A549 (cell line): ENCODE data around the gene POLE. TPM values are rescaled to one million over a fixed set of nuclear protein-coding genes. Genes with fewer than 3 reads are reported as not detected.

Experiments used
- ATAC-seq, 2 experiments: fragments of 200-7000 bp in 1 of 2; fragments of >200 bp in 1 of 2; cut with Nextera tagmentation in 1 of 2; cut with Tn5 transposase in 1 of 2; 3 replicates each; pipeline versions ENCODE4 v1.8.0 to v1.9.1; 2018 to 2020; ENCODE audit warnings: mild to moderate bottlenecking in 1 of 2, moderate library complexity in 1 of 2
- CTCF ChIA-PET: fragments of 300-600 bp; sonication (Branson Sonifier 250); formaldehyde crosslinking; extraction: SDS; loops from one replicate; lab custom pipeline; 2021; ENCODE audit warnings: antibody characterized with exemption, inconsistent platforms; lab: Yijun Ruan, JAX
- POLR2A ChIA-PET: fragments of 350-600 bp; formaldehyde crosslinking; extraction: SDS; loops from one replicate; lab custom pipeline; 2021; ENCODE audit warnings: antibody characterized with exemption, inconsistent platforms; lab: Yijun Ruan, JAX
- DNase-seq, 2 experiments: peaks; one replicate each; pipeline versions ENCODE4 v3.0.0 to v3.0.0-alpha.2; 2011 to 2016; ENCODE audit warnings: low read depth in 1 of 2, low spot score in 1 of 2
- FAIRE-seq: peaks from 2 replicates; lab custom pipeline; 2011; peaks lifted over from hg19 to GRCh38; lab: Jason Lieb, UNC
- H3K27ac ChIP-seq, 2 experiments: fragments of >200 bp; sonication (Bioruptor Twin); formaldehyde crosslinking; 3 replicates each; pipeline ENCODE4 v1.5.1; 2016 to 2017
- H3K4me1 ChIP-seq: fragments of >200 bp; sonication (Bioruptor Twin); formaldehyde crosslinking; 3 replicates; pipeline ENCODE4 v1.6.1; 2016
- H3K4me2 ChIP-seq: fragments of >200 bp; sonication (Bioruptor Twin); formaldehyde crosslinking; 3 replicates; pipeline ENCODE4 v1.6.1; 2016
- H3K4me3 ChIP-seq: fragments of >200 bp; sonication (Bioruptor Twin); formaldehyde crosslinking; 3 replicates; pipeline ENCODE4 v1.5.1; 2016
- H3K9me3 ChIP-seq: fragments of >200 bp; sonication (Bioruptor Twin); formaldehyde crosslinking; 3 replicates; pipeline ENCODE4 v1.6.1; 2016
- BHLHE40 ChIP-seq: IDR thresholded peaks from 2 replicates; pipeline ENCODE4 v1.6.1; 2012; ENCODE audit warnings: low read depth, low read length, inconsistent platforms
- CBX8 ChIP-seq: fragments of 200-600 bp; sonication (generic); IDR thresholded peaks from 2 replicates; pipeline ENCODE4 v1.6.1; 2016
- CHD2 ChIP-seq: fragments of 150-350 bp; IDR thresholded peaks from 2 replicates; pipeline ENCODE4 v1.6.1; 2014; ENCODE audit warnings: low read length; ENCODE audit not compliant: partially characterized antibody
- CHD4 ChIP-seq: fragments of 200-600 bp; sonication (generic); IDR thresholded peaks from 2 replicates; pipeline ENCODE4 v1.6.1; 2016; ENCODE audit warnings: antibody characterized with exemption, mild to moderate bottlenecking, borderline replicate concordance
- FOSB ChIP-seq: fragments of 250-450 bp; sonication (Bioruptor Pico); IDR thresholded peaks from 2 replicates; pipeline ENCODE4 v1.5.0; 2020; ENCODE audit warnings: mild to moderate bottlenecking, moderate library complexity
- GATA3 ChIP-seq: IDR thresholded peaks from 2 replicates; pipeline ENCODE4 v1.6.1; 2012; ENCODE audit warnings: borderline replicate concordance
- HEYL ChIP-seq: fragments of 250-450 bp; sonication (Bioruptor Pico); IDR thresholded peaks from 2 replicates; pipeline ENCODE4 v1.8.0; 2021; ENCODE audit warnings: mild to moderate bottlenecking, moderate library complexity
- HOXB13 ChIP-seq: fragments of 250-450 bp; sonication (Bioruptor Pico); IDR thresholded peaks from 2 replicates; pipeline ENCODE4 v1.5.0; 2020; ENCODE audit warnings: low read depth, mild to moderate bottlenecking, moderate library complexity
- JUNB ChIP-seq: fragments of >200 bp; sonication (Bioruptor Twin); formaldehyde crosslinking; IDR thresholded peaks from 2 replicates; pipeline ENCODE4 v1.6.1; 2016
- MAFK ChIP-seq: fragments of 450-650 bp; IDR thresholded peaks from 2 replicates; pipeline ENCODE4 v1.6.1; 2014; ENCODE audit not compliant: partially characterized antibody
- MYC ChIP-seq: IDR thresholded peaks from 2 replicates; pipeline ENCODE4 v1.6.1; 2012; ENCODE audit warnings: mild to moderate bottlenecking, inconsistent platforms, low read length, improper control_type of control experiment, borderline replicate concordance
- NFE2L2 ChIP-seq: fragments of 150-350 bp; conservative IDR thresholded peaks from 2 replicates; pipeline ENCODE4 v1.6.1; 2014; ENCODE audit warnings: low read length
- NPAS2 ChIP-seq: fragments of 250-450 bp; sonication (Bioruptor Pico); IDR thresholded peaks from 2 replicates; pipeline ENCODE4 v1.8.0; 2022; ENCODE audit warnings: mild to moderate bottlenecking, moderate library complexity, borderline replicate concordance
- NR3C1 ChIP-seq: fragments of >200 bp; sonication (Bioruptor Twin); formaldehyde crosslinking; IDR thresholded peaks from 3 replicates; pipeline ENCODE4 v1.6.1; 2017
- POLR2A ChIP-seq: IDR thresholded peaks from 2 replicates; pipeline ENCODE4 v1.6.1; 2012; ENCODE audit warnings: mild to moderate bottlenecking, low read length
- RAD21 ChIP-seq, 2 experiments: fragments of >200 bp in 1 of 2; sonication (Bioruptor Twin) in 1 of 2; formaldehyde crosslinking in 1 of 2; IDR thresholded peaks in 1 of 2; conservative IDR thresholded peaks in 1 of 2; 2 replicates in 1 of 2; 3 replicates in 1 of 2; pipeline ENCODE4 v1.6.1; 2012 to 2018; ENCODE audit warnings: inconsistent platforms in 1 of 2
- RARB ChIP-seq: fragments of 250-450 bp; sonication (Bioruptor Pico); IDR thresholded peaks from 2 replicates; pipeline ENCODE4 v1.8.0; 2021; ENCODE audit warnings: mild to moderate bottlenecking, moderate library complexity
- RCOR1 ChIP-seq: fragments of 150-350 bp; IDR thresholded peaks from 2 replicates; pipeline ENCODE4 v1.6.1; 2014; ENCODE audit warnings: antibody characterized with exemption, low read length, low read depth
- RFX5 ChIP-seq: fragments of 450-650 bp; IDR thresholded peaks from 2 replicates; pipeline ENCODE4 v1.7.1; 2014; ENCODE audit warnings: antibody characterized with exemption, mild to moderate bottlenecking, moderate library complexity
- ZC3H11A ChIP-seq: fragments of 450-650 bp; IDR thresholded peaks from 2 replicates; pipeline ENCODE4 v1.6.1; 2014; ENCODE audit warnings: antibody characterized with exemption, mild to moderate bottlenecking
- ZSCAN20 ChIP-seq: fragments of 250-450 bp; sonication (Bioruptor Pico); IDR thresholded peaks from 2 replicates; pipeline ENCODE4 v1.8.0; 2022; ENCODE audit warnings: mild to moderate bottlenecking, moderate library complexity
- WGBS: methylation state at CpG from one replicate; pipeline ENCODE4 v1.1.6; 2017; ENCODE audit errors: missing lambda C conversion rate; 5-methylcytosine and 5-hydroxymethylcytosine counted together
- polyA plus RNA-seq, 4 experiments: library from polyadenylated mRNA; depleted of rRNA in 3 of 4; stranded (reverse); fragments of >200 nt; fragmentation: RNase III in 1 of 4; extraction: RNeasy Plus Mini Kit Qiagen cat#74134 plus additional on column Dnase treatment in 1 of 4; gene quantifications; 2 replicates in 3 of 4; 3 replicates in 1 of 4; pipeline ENCODE4 v1.2.3, GENCODE V29; 2011 to 2017
- TF ChIP-seq, protein P1 (sequence below): IDR thresholded peaks from 2 replicates; pipeline ENCODE4 v1.6.1; 2012
- TF ChIP-seq, protein P2 (sequence below): fragments of >200 bp; sonication (Bioruptor Twin); formaldehyde crosslinking; IDR thresholded peaks from 2 replicates; pipeline ENCODE4 v1.6.1; 2016
- TF ChIP-seq, protein P3 (sequence below): IDR thresholded peaks from 2 replicates; pipeline ENCODE4 v1.6.1; 2012; ENCODE audit warnings: low read depth, borderline replicate concordance
- TF ChIP-seq, protein P4 (sequence below): fragments of 450-650 bp; IDR thresholded peaks from 2 replicates; pipeline ENCODE4 v1.6.1; 2014; ENCODE audit warnings: antibody characterized with exemption
- TF ChIP-seq, protein P5 (sequence below): fragments of 200-600 bp; sonication (generic); IDR thresholded peaks from 2 replicates; pipeline ENCODE4 v1.6.1; 2016; ENCODE audit warnings: antibody characterized with exemption, mild to moderate bottlenecking, moderate library complexity

Gene POLE
- polyA plus RNA-seq, 2 of the 4 experiments (the other 2 are of a cell fraction), result 28.9 to 67.2 TPM

DNA sequence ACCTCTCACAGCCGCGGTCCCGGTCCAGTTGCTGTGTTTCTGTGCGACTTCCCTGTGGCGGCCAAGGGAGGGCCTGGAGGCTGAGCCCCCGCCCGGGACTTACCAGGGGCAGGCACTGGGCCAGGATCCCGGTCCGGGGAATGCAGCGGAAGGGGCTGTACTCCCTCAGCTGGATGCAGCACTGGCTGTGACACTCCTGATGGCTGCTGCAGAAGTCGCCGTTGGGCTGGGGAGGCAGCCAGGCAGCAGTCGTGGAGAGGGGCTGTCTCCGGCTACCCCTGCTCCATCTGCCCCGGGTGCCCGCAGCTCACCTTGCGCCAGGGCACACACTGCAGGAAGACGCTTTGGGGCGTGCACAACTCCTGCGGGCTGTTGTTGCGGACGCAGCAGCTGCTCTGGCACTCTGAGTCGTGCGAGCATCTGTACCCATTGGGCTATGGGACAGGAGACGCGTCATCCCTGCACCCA is 83.0 kb downstream of the POLE start:
- H3K27ac ChIP-seq, result no peak overlapping the region
- 72% methylated on average over 25 of the region's 26 CpGs for WGBS
- TF ChIP-seq GATA3 (no peak), BHLHE40 (no peak), RCOR1 (no peak), RAD21 (conservative IDR thresholded peaks at IDR 0.05 in 1 of 2, IDR thresholded peaks at IDR 0.05 in 1 of 2) (no peak), RFX5 (no peak), NPAS2 (no peak), NR3C1 (no peak), RARB (CRISPR knock-in tag) (no peak), JUNB (no peak), MAFK (no peak), ZSCAN20 (CRISPR knock-in tag) (no peak), POLR2A (no peak), MYC (no peak), HEYL (CRISPR knock-in tag) (no peak), HOXB13 (CRISPR knock-in tag) (no peak), CBX8 (no peak)
- TF ChIP-seq, protein P1, sequence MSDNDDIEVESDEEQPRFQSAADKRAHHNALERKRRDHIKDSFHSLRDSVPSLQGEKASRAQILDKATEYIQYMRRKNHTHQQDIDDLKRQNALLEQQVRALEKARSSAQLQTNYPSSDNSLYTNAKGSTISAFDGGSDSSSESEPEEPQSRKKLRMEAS, result no peak
- TF ChIP-seq, protein P2, sequence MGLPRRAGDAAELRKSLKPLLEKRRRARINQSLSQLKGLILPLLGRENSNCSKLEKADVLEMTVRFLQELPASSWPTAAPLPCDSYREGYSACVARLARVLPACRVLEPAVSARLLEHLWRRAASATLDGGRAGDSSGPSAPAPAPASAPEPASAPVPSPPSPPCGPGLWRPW, result no peak
- TF ChIP-seq, protein P3, sequence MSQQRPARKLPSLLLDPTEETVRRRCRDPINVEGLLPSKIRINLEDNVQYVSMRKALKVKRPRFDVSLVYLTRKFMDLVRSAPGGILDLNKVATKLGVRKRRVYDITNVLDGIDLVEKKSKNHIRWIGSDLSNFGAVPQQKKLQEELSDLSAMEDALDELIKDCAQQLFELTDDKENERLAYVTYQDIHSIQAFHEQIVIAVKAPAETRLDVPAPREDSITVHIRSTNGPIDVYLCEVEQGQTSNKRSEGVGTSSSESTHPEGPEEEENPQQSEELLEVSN, result no peak
- ATAC-seq (no peak), DNase-seq (no peak), FAIRE-seq (no peak)
- H3K4me3 ChIP-seq, result no peak overlapping the region
- H3K4me1 ChIP-seq, result peaks cover 8% of the 10 kb centered on the region; the same call in 1 of the 3 replicates
- no peaks in the 10 kb centered on the region for H3K9me3 ChIP-seq
- no peak overlapping the region for H3K4me2 ChIP-seq
- ChIA-PET CTCF (interaction anchor here (1.1 to 6.3 kb wide), 4 partner anchors 9 to 35 kb away, joined by 3 to 46 read pairs (median 14); no protein-coding TSS in a partner anchor), POLR2A (no interaction called here)

DNA sequence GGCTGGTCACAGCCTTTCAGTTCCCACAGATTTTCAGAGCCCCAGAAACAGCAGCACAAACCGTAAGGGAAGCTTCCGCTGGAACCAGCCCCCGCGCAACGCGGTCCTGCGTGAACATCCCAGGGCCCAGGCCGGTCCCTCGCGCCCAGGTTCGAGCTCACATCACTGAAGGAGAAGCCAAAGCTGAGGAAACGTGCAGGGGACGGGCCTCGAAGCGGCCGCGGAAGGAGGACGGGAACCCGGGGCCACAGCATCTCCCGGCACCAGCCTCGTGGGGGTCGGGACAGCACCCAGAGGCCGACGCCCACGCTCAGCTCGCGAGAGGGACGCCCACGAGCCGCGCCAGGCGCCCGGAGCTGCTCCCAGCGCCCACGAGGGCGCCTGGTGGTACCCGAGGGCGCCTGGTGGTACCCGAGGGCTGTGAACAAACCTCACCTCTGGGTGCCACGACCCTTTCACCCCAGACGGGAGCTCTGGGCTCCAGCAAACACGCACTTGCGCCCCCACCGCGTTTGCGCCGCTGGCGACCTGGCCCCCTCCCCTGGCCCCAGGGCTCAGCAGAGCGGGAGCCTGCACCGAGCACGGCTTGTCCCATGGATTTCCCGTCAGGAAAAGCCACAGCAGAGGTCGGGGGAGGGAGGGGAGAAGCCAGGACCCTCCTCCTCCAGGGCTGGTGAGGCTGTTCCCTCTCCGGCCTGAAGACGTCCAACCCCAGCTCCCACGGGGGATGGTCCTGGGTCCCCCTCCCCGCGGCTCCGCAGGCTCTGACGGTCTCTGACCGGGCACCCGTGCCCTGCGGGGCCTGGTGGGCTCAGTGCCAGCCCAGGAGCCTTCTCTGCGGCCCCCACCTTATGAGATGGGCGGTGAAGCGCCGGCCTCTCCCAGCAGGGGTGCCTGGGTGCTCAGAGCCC is 83.6 kb downstream of the POLE start:
- ChIA-PET POLR2A (no interaction called here), CTCF (interaction anchor here (0.7 to 6.3 kb wide), 8 partner anchors 11 to 189 kb away, joined by 3 to 46 read pairs (median 4); no protein-coding TSS in a partner anchor)
- TF ChIP-seq CHD4 (no peak), NFE2L2 (no peak), ZC3H11A (no peak), CHD2 (no peak), FOSB (CRISPR knock-in tag) (no peak), RARB (CRISPR knock-in tag) (no peak), NPAS2 (no peak), RFX5 (no peak), NR3C1 (no peak)
- TF ChIP-seq, protein P4, sequence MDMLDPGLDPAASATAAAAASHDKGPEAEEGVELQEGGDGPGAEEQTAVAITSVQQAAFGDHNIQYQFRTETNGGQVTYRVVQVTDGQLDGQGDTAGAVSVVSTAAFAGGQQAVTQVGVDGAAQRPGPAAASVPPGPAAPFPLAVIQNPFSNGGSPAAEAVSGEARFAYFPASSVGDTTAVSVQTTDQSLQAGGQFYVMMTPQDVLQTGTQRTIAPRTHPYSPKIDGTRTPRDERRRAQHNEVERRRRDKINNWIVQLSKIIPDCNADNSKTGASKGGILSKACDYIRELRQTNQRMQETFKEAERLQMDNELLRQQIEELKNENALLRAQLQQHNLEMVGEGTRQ, result no peak
- TF ChIP-seq, protein P5, sequence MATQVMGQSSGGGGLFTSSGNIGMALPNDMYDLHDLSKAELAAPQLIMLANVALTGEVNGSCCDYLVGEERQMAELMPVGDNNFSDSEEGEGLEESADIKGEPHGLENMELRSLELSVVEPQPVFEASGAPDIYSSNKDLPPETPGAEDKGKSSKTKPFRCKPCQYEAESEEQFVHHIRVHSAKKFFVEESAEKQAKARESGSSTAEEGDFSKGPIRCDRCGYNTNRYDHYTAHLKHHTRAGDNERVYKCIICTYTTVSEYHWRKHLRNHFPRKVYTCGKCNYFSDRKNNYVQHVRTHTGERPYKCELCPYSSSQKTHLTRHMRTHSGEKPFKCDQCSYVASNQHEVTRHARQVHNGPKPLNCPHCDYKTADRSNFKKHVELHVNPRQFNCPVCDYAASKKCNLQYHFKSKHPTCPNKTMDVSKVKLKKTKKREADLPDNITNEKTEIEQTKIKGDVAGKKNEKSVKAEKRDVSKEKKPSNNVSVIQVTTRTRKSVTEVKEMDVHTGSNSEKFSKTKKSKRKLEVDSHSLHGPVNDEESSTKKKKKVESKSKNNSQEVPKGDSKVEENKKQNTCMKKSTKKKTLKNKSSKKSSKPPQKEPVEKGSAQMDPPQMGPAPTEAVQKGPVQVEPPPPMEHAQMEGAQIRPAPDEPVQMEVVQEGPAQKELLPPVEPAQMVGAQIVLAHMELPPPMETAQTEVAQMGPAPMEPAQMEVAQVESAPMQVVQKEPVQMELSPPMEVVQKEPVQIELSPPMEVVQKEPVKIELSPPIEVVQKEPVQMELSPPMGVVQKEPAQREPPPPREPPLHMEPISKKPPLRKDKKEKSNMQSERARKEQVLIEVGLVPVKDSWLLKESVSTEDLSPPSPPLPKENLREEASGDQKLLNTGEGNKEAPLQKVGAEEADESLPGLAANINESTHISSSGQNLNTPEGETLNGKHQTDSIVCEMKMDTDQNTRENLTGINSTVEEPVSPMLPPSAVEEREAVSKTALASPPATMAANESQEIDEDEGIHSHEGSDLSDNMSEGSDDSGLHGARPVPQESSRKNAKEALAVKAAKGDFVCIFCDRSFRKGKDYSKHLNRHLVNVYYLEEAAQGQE, result no peak
- TF ChIP-seq, protein P3, result no peak
- 73% methylated on average over 49 of the region's 67 CpGs for WGBS
- Histone ChIP-seq H3K4me3 (no peak overlapping the region), H3K27ac (no peak overlapping the region), H3K4me2 (no peak overlapping the region), H3K4me1 (peaks cover 8% of the 10 kb centered on the region; the same call in 1 of the 3 replicates), H3K9me3 (no peaks in the 10 kb centered on the region)
- FAIRE-seq (no peak), ATAC-seq (no peak), DNase-seq (no peak)
